ENCODE results near the gene ARFGEF2.

- TF ChIP-seq CTCF (IDR thresholded peaks at IDR 0.05) (no peak), POLR2A (IDR thresholded peaks at IDR 0.05) (no peak), POLR2AphosphoS5 (IDR thresholded peaks at IDR 0.05) (no peak)
Observed at GRCh38 chr20:49045440-49046086, 124.1 kb downstream of the ARFGEF2 start.
